Measurements from ENCODE around the gene CDK4. TPM values are rescaled to one million over a fixed set of nuclear protein-coding genes. Genes with fewer than 3 reads are reported as not detected.

Gene CDK4
- total RNA-seq, 1 donor from 2014 or later = 102 TPM

DNA sequence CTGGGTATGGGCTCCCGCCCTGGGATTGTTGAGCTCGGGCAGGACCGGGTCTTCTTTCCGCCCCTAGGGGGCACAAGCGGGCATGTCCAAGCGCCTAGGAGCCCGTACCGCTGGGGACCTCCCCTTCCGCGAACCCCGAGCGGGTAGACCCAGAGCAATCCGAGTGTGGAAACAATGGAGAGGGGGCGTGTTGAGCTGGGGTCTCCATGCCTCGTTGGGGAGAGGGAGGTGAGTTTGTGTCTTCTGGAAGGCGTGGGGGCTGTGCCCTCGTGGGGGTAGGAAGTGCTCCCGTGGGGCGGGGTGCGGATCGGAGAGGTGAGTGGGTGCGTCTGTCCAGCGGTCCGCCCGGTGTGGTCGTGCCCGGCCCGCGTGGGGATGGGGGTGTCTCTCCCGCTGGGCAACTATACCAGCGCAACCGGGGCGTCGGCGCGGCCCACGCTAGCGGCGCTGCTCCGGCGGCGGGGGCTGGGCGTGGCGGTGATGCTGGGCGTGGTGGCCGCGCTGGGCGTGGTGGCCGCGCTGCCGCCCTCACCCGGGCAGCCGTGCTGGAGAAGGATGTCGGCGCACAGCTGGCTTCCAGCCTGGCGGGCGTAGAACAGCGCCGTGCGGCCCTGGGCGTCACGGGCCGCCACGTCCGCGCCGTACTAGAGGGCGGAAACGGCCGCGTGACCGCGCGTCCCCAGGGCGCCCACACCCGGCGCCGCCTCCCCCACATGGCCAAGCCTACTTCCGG is 25.8 kb downstream of the CDK4 start:
- intact Hi-C loops (cut with DNase I) = no loop called here
- TF ChIP-seq, protein P1, sequence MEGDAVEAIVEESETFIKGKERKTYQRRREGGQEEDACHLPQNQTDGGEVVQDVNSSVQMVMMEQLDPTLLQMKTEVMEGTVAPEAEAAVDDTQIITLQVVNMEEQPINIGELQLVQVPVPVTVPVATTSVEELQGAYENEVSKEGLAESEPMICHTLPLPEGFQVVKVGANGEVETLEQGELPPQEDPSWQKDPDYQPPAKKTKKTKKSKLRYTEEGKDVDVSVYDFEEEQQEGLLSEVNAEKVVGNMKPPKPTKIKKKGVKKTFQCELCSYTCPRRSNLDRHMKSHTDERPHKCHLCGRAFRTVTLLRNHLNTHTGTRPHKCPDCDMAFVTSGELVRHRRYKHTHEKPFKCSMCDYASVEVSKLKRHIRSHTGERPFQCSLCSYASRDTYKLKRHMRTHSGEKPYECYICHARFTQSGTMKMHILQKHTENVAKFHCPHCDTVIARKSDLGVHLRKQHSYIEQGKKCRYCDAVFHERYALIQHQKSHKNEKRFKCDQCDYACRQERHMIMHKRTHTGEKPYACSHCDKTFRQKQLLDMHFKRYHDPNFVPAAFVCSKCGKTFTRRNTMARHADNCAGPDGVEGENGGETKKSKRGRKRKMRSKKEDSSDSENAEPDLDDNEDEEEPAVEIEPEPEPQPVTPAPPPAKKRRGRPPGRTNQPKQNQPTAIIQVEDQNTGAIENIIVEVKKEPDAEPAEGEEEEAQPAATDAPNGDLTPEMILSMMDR (IDR thresholded peaks at IDR 0.05) = peak; percentile 21 to 63 (median 52)
- no peak for TF ChIP-seq POLR2A (IDR thresholded peaks at IDR 0.05)
- TF ChIP-seq POLR2AphosphoS5 (IDR thresholded peaks at IDR 0.05; ENCODE audit: insufficient read depth in 1 of 2, low read depth in 1 of 2) = peak in 1 of 2 donors; percentile 31
- Histone ChIP-seq H3K27ac (peak overlapping the region; percentile 58), H3K4me3 (peak overlapping the region; percentile 63 to 66), H3K4me1 (peaks cover 10% of the 10 kb centered on the region), H3K27me3 (no peaks in the 10 kb centered on the region), H3K36me3 (peaks cover 0 to 4% of the 10 kb centered on the region in 2 donors), H3K9me3 (no peaks in the 10 kb centered on the region)
- peak; percentile 84 to 85 for DNase-seq (ENCODE audit: extremely low spot score in 2 of 2)

GRCh38 chr12:57725851-57726150 is 26.3 kb downstream of the CDK4 start:
- Histone ChIP-seq H3K27ac (peak overlapping the region; percentile 58), H3K27me3 (no peaks in the 10 kb centered on the region), H3K9me3 (no peaks in the 10 kb centered on the region), H3K4me1 (peaks cover 10% of the 10 kb centered on the region), H3K36me3 (peaks cover 0 to 8% of the 10 kb centered on the region in 2 donors), H3K4me3 (peak overlapping the region; percentile 63 to 66)
- DNase-seq (ENCODE audit: extremely low spot score in 2 of 2) = peak in 1 of 2 donors; percentile 89
- intact Hi-C loops (cut with DNase I) = loop anchor here (2.0 kb wide), 1 partner anchor 57 kb away; the partner anchor contains the start of gene TSFM
- TF ChIP-seq, protein P1 (IDR thresholded peaks at IDR 0.05) = no peak
- TF ChIP-seq POLR2AphosphoS5 (IDR thresholded peaks at IDR 0.05; ENCODE audit: insufficient read depth in 1 of 2, low read depth in 1 of 2) = no peak
- no peak for TF ChIP-seq POLR2A (IDR thresholded peaks at IDR 0.05)

DNA sequence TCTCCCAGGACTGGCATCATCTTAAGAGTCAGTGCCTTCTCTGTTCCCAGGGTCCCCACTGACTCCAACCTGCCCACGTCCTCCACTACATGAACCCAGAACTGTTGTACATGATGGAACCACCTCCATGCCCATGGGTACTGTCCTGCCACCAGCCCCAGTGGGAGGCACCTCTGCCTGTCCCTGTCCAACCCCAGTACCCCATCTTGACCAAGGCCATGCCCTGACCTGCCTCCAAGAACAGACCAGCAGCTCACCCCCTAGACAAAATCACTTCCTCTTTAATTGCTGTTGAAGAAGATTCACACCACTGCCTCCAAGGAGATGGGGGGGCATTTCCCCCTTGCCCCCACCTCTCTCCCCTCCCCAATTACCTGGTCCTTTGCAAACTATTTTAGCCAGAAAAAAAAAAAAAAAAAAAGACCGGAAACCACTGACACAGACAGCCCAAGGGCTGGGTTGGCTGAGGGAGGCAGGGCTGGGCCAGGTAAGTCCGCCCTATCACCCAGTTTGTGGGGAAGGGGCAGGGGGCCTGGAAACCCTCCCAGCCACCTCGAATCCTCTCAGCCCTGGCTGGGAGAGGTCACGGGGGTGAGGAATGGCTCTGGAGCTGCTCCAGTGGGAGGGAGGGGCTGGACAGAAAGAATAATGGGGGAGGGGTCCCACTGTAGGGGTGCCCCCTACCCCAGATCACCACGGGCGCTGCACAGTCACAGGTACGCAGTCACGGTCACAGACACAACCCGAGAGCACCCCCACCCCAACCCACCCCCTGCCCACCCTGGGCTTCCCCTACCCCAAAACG is 27.0 kb downstream of the CDK4 start:
- Histone ChIP-seq H3K27ac (no peak overlapping the region), H3K4me1 (peaks cover 10% of the 10 kb centered on the region), H3K4me3 (peak overlapping the region in 1 of 2 donors; percentile 66), H3K27me3 (no peaks in the 10 kb centered on the region), H3K36me3 (peaks cover 0 to 15% of the 10 kb centered on the region in 2 donors), H3K9me3 (no peaks in the 10 kb centered on the region)
- TF ChIP-seq POLR2A (IDR thresholded peaks at IDR 0.05) (no peak), POLR2AphosphoS5 (IDR thresholded peaks at IDR 0.05; ENCODE audit: insufficient read depth in 1 of 2, low read depth in 1 of 2) (no peak)
- TF ChIP-seq, protein P1 (IDR thresholded peaks at IDR 0.05) = no peak
- intact Hi-C loops (cut with DNase I) = loop anchor here (2.0 kb wide), 1 partner anchor 58 kb away; the partner anchor contains the start of gene TSFM
- DNase-seq (ENCODE audit: extremely low spot score in 2 of 2) = peak; percentile 43 to 81

DNA sequence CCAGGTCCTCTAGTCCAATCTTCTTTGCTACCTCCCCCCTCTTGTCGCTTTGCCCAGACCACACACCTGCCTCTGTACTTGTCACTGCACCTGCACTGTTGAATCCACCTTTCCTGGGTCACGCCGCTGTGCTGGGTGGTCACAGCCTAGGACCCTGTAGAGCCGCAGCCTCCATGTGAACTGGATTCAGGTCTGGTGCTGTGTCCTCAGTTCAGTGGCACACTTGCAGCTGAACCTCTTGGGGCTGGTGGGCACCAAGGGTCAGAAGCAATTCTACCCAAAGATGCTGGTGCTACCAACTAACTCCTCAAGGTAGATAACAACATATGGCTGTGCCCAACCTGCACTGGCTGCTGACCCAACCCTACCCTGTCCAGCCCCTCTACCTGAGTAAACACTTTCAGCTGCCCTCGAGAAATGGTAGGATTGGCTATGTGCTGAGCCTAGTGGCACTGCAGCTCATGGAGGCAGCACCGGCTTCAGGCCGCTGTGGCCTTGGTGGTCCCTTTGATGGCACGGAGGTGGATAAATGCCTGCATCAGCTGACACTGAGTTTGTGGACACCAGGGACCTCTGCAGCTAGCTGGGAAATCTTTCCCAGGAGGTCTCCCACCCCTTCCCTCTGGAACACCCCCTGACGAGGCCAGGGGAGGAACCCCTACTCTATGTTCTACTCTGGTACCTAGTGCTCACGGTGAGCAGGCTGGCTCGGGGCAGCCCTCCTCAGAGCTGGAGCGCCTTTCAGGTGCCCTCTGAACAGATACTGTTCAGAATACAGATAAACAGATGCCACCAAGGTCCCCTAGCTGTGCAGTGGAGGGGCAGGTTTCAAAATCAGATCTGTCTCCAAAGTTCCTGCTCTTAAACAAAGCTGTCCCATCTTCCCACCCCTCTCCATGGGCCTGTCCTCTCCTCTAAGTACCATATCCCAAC is 27.8 kb downstream of the CDK4 start:
- Histone ChIP-seq H3K4me3 (no peak overlapping the region), H3K27me3 (no peaks in the 10 kb centered on the region), H3K4me1 (peaks cover 10% of the 10 kb centered on the region), H3K36me3 (peaks cover 0 to 24% of the 10 kb centered on the region in 2 donors), H3K9me3 (no peaks in the 10 kb centered on the region), H3K27ac (no peak overlapping the region)
- no peak for TF ChIP-seq POLR2A (IDR thresholded peaks at IDR 0.05)
- TF ChIP-seq, protein P1 (IDR thresholded peaks at IDR 0.05) = no peak
- TF ChIP-seq POLR2AphosphoS5 (IDR thresholded peaks at IDR 0.05; ENCODE audit: insufficient read depth in 1 of 2, low read depth in 1 of 2) = no peak
- intact Hi-C loops (cut with DNase I) = loop anchor here (2.0 kb wide), 1 partner anchor 59 kb away; the partner anchor contains the start of gene TSFM
- DNase-seq (ENCODE audit: extremely low spot score in 2 of 2) = peak in 1 of 2 donors; percentile 84

All from vagina (tissue), 2 donors.